H9 (cell line): ENCODE data around the gene KDM1B. TPM values are rescaled to one million over a fixed set of nuclear protein-coding genes. Genes with fewer than 3 reads are reported as not detected.

Source experiments
- DNase-seq: peaks from one replicate; pipeline ENCODE4 v3.0.0-alpha.2; 2017
- H2AFZ ChIP-seq: one replicate; pipeline ENCODE4 v1.6.1; 2013; ENCODE audit warnings: mild to moderate bottlenecking, low read length, control low read depth, moderate library complexity
- H2AK5ac ChIP-seq: 2 replicates; pipeline ENCODE4 v1.6.1; 2013; ENCODE audit warnings: low read length, control low read depth, mixed read lengths; ENCODE audit not compliant: insufficient read length
- H2BK120ac ChIP-seq: one replicate; pipeline ENCODE4 v1.6.1; 2013; ENCODE audit warnings: low read depth, mild to moderate bottlenecking, low read length, control low read depth, inconsistent platforms; ENCODE audit not compliant: poor library complexity, severe bottlenecking
- H2BK12ac ChIP-seq: 2 replicates; pipeline ENCODE4 v1.6.1; 2013; ENCODE audit warnings: low read length, control low read depth, mixed read lengths, low read depth; ENCODE audit not compliant: insufficient read length
- H2BK15ac ChIP-seq: 2 replicates; pipeline ENCODE4 v1.6.1; 2013; ENCODE audit warnings: low read depth, low read length, control low read depth
- H2BK20ac ChIP-seq: one replicate; pipeline ENCODE4 v1.6.1; 2013; ENCODE audit warnings: low read depth, mild to moderate bottlenecking, low read length, control low read depth, inconsistent platforms; ENCODE audit not compliant: poor library complexity, severe bottlenecking
- H2BK5ac ChIP-seq: 2 replicates; pipeline ENCODE4 v1.6.1; 2013; ENCODE audit warnings: low read length, control low read depth, mixed read lengths; ENCODE audit not compliant: insufficient read length
- H3K14ac ChIP-seq: 2 replicates; pipeline ENCODE4 v1.6.1; 2013; ENCODE audit warnings: low read length, control low read depth; ENCODE audit not compliant: insufficient read depth
- H3K18ac ChIP-seq: 2 replicates; pipeline ENCODE4 v1.6.1; 2013; ENCODE audit warnings: low read depth, mild to moderate bottlenecking, mixed read lengths, low read length, control low read depth; ENCODE audit not compliant: insufficient read length
- H3K23ac ChIP-seq: 2 replicates; pipeline ENCODE4 v1.6.1; 2013; ENCODE audit warnings: low read length, control low read depth, mixed read lengths, low read depth; ENCODE audit not compliant: insufficient read length
- H3K23me2 ChIP-seq: 2 replicates; pipeline ENCODE4 v1.6.1; 2013; ENCODE audit warnings: low read depth, mild to moderate bottlenecking, mixed read lengths, low read length, control low read depth; ENCODE audit not compliant: insufficient read length, poor library complexity, severe bottlenecking
- H3K27ac ChIP-seq: 2 replicates; pipeline ENCODE4 v1.5.1; 2013; ENCODE audit warnings: low read length, control low read depth, mixed read lengths, low read depth; ENCODE audit not compliant: insufficient read length
- H3K27me3 ChIP-seq: 2 replicates; pipeline ENCODE4 v1.6.1; 2013; ENCODE audit warnings: low read length, control low read depth, inconsistent platforms; ENCODE audit not compliant: insufficient read depth
- H3K4ac ChIP-seq: 2 replicates; pipeline ENCODE4 v1.6.1; 2013; ENCODE audit warnings: low read depth, mild to moderate bottlenecking, control low read depth, inconsistent platforms, low read length, moderate library complexity
- H3K4me1 ChIP-seq: 2 replicates; pipeline ENCODE4 v1.6.1; 2013; ENCODE audit warnings: low read length, control low read depth, inconsistent platforms; ENCODE audit not compliant: insufficient read depth
- H3K4me2 ChIP-seq: 2 replicates; pipeline ENCODE4 v1.6.1; 2013; ENCODE audit warnings: low read length, control low read depth, mixed read lengths; ENCODE audit not compliant: insufficient read length, insufficient read depth
- H3K56ac ChIP-seq: 2 replicates; pipeline ENCODE4 v1.6.1; 2013; ENCODE audit warnings: low read depth, mild to moderate bottlenecking, mixed read lengths, low read length, control low read depth; ENCODE audit not compliant: insufficient read length
- H3K79me1 ChIP-seq: 2 replicates; pipeline ENCODE4 v1.6.1; 2013; ENCODE audit warnings: low read depth, mild to moderate bottlenecking, moderate library complexity, low read length, control low read depth, inconsistent platforms; ENCODE audit not compliant: insufficient read depth, poor library complexity, severe bottlenecking
- H3K79me2 ChIP-seq: 2 replicates; pipeline ENCODE4 v1.6.1; 2013; ENCODE audit warnings: low read length, control low read depth, inconsistent platforms; ENCODE audit not compliant: insufficient read depth
- H3K9ac ChIP-seq: 2 replicates; pipeline ENCODE4 v1.6.1; 2013; ENCODE audit warnings: low read length, control low read depth, mixed read lengths; ENCODE audit not compliant: insufficient read length; ENCODE audit errors: extremely low read depth
- H3K9me3 ChIP-seq: one replicate; pipeline ENCODE4 v1.6.1; 2013; ENCODE audit warnings: low read depth, low read length, inconsistent platforms; ENCODE audit not compliant: control insufficient read depth
- H3T11ph ChIP-seq: one replicate; pipeline ENCODE4 v1.6.1; 2013; ENCODE audit warnings: mild to moderate bottlenecking, low read length, control low read depth, inconsistent platforms
- H4K20me1 ChIP-seq: one replicate; pipeline ENCODE4 v1.6.1; 2013; ENCODE audit not compliant: control insufficient read depth, insufficient read length, insufficient read depth
- H4K5ac ChIP-seq: 2 replicates; pipeline ENCODE4 v1.6.1; 2013; ENCODE audit warnings: low read depth, mild to moderate bottlenecking, mixed read lengths, low read length, control low read depth; ENCODE audit not compliant: insufficient read length
- H4K8ac ChIP-seq: replicated peaks from 2 replicates; pipeline ENCODE4 v1.6.1; 2013; ENCODE audit warnings: low read length, control low read depth, mixed read lengths, low read depth; ENCODE audit not compliant: insufficient read length
- H4K91ac ChIP-seq: 2 replicates; pipeline ENCODE4 v1.6.1; 2013; ENCODE audit warnings: low read depth, mild to moderate bottlenecking, moderate library complexity, mixed read lengths, low read length, control low read depth; ENCODE audit not compliant: insufficient read length
- H3K27ac Mint-ChIP-seq, 3 experiments: 2 replicates in 2 of 3; 3 replicates in 1 of 3; pipeline ENCODE4 v1.8.0; 2020 to 2021; ENCODE audit warnings: mixed read lengths in 3 of 3, mild to moderate bottlenecking in 1 of 3, moderate library complexity in 1 of 3
- H3K27me3 Mint-ChIP-seq: 2 replicates; pipeline ENCODE4 v1.8.0; 2021; ENCODE audit warnings: low read depth, mild to moderate bottlenecking, moderate library complexity, mixed read lengths
- H3K36me3 Mint-ChIP-seq, 3 experiments: 2 replicates in 2 of 3; 3 replicates in 1 of 3; pipeline ENCODE4 v1.8.0; 2020 to 2021; ENCODE audit warnings: low read depth in 3 of 3, mixed read lengths in 3 of 3; ENCODE audit not compliant: insufficient read depth in 1 of 3
- H3K4me1 Mint-ChIP-seq, 2 experiments: 2 replicates each; pipeline ENCODE4 v1.8.0; 2020; ENCODE audit warnings: mixed read lengths in 2 of 2
- H3K4me3 Mint-ChIP-seq, 2 experiments: 2 replicates in 1 of 2; 3 replicates in 1 of 2; pipeline ENCODE4 v1.8.0; 2020 to 2021; ENCODE audit warnings: mild to moderate bottlenecking in 2 of 2, mixed read lengths in 2 of 2, moderate library complexity in 1 of 2
- H3K9me3 Mint-ChIP-seq, 2 experiments: 2 replicates in 1 of 2; 3 replicates in 1 of 2; pipeline ENCODE4 v1.8.0; 2020; ENCODE audit warnings: mild to moderate bottlenecking in 2 of 2, mixed read lengths in 2 of 2, moderate library complexity in 1 of 2
- CTCF ChIP-seq: fragments of 200-600 bp; sonication (generic); conservative IDR thresholded peaks from 3 replicates; pipeline ENCODE4 v1.8.0; 2021; ENCODE audit warnings: antibody characterized with exemption, mild to moderate bottlenecking
- WGBS: extraction: QIAGEN DNeasy Blood & Tissue Kit; methylation state at CpG from one replicate; pipeline ENCODE4 v1.1.7; 2013; ENCODE audit warnings: missing lambda C conversion rate, low lambda C conversion rate, mixed read lengths; ENCODE audit not compliant: insufficient read length; ENCODE audit errors: extremely low coverage; 5-methylcytosine and 5-hydroxymethylcytosine counted together
- total RNA-seq: library from RNA; stranded (reverse); gene quantifications from 2 replicates; pipeline ENCODE4 v1.2.1, GENCODE V29; 2021

KDM1B gene
- total RNA-seq, 1 experiment from 2014 or later, result 5.4 TPM

- Histone ChIP-seq H3K79me1 (no peaks in the 10 kb centered on the region), H3K4me1 (peaks cover 2% of the 10 kb centered on the region; the same call in 1 of the 2 replicates), H3K9ac (no peak overlapping the region), H3T11ph (no peak overlapping the region), H4K91ac (no peak overlapping the region), H4K8ac (no peak overlapping the region), H3K14ac (no peak overlapping the region), H2BK120ac (no peak overlapping the region), H2AFZ (no peak overlapping the region), H2BK5ac (no peak overlapping the region), H3K23ac (no peak overlapping the region), H4K5ac (no peak overlapping the region), H2AK5ac (no peak overlapping the region), H3K27me3 (no peaks in the 10 kb centered on the region), H2BK15ac (no peak overlapping the region), H3K56ac (no peak overlapping the region), H3K4ac (no peak overlapping the region), H2BK12ac (no peak overlapping the region), H3K79me2 (no peaks in the 10 kb centered on the region), H3K4me2 (no peak overlapping the region), H4K20me1 (no peaks in the 10 kb centered on the region), H3K9me3 (no peaks in the 10 kb centered on the region), H3K23me2 (no peaks in the 10 kb centered on the region), H3K18ac (no peak overlapping the region), H2BK20ac (no peak overlapping the region), H3K27ac (no peak overlapping the region)
- H3K9me3 Mint-ChIP-seq, result no peaks in the 10 kb centered on the region
- no peak for DNase-seq
- WGBS, result no CpG with 5 or more reads among the region's 8 CpGs
- no peak for TF ChIP-seq CTCF
- H3K36me3 Mint-ChIP-seq, result peaks cover 0 to 6% (median 0%) of the 10 kb centered on the region in 3 experiments; a peak in 1 of 7 replicates
- peaks cover 4 to 7% of the 10 kb centered on the region in 2 experiments for H3K4me1 Mint-ChIP-seq
- H3K27me3 Mint-ChIP-seq, result no peaks in the 10 kb centered on the region; the same call in 1 of the 2 replicates
- no peak overlapping the region for H3K4me3 Mint-ChIP-seq
- H3K27ac Mint-ChIP-seq, result peak overlapping the region in 1 of 3 experiments; percentile 33; a peak in 2 of 7 replicates
These were observed 49.5 kb downstream of the KDM1B start for GRCh38 chr6:18204691-18205090.
